IPS DF 6.9 (cell line): ENCODE data around the gene TXN2.
"Not testable (repeated sequence)": the region's sequence is repeated elsewhere in the genome, so short reads cannot be mapped to it uniquely, and the experiment has no call there.

Experiments
- DNase-seq: peaks from one replicate; pipeline ENCODE4 v3.0.0-alpha.2; 2013; ENCODE audit warnings: low read depth, low spot score
- H3K27ac ChIP-seq: one replicate; pipeline ENCODE4 v1.5.1; 2013; ENCODE audit warnings: low read length, control low read depth
- H3K27me3 ChIP-seq: 2 replicates; pipeline ENCODE4 v1.6.1; 2013; ENCODE audit warnings: mild to moderate bottlenecking, low read length; ENCODE audit not compliant: control insufficient read depth, insufficient read depth
- H3K36me3 ChIP-seq: 2 replicates; pipeline ENCODE4 v1.6.1; 2013; ENCODE audit warnings: low read length; ENCODE audit not compliant: control insufficient read depth, insufficient read depth
- H3K4me1 ChIP-seq: 2 replicates; pipeline ENCODE4 v1.6.1; 2013; ENCODE audit warnings: low read length; ENCODE audit not compliant: control insufficient read depth, insufficient read depth
- H3K4me3 ChIP-seq: 2 replicates; pipeline ENCODE4 v1.5.1; 2013; ENCODE audit warnings: mild to moderate bottlenecking, low read length
- H3K9me3 ChIP-seq: 2 replicates; pipeline ENCODE4 v1.6.1; 2013; ENCODE audit warnings: low read length, inconsistent platforms; ENCODE audit not compliant: control insufficient read depth, insufficient read depth
- WGBS: extraction: QIAGEN DNeasy Blood & Tissue Kit; methylation state at CpG from one replicate; pipeline ENCODE4 v1.1.7; 2013; ENCODE audit warnings: mixed read lengths, missing lambda C conversion rate; ENCODE audit not compliant: insufficient read length, insufficient coverage; 5-methylcytosine and 5-hydroxymethylcytosine counted together

The TXN2 gene

DNA sequence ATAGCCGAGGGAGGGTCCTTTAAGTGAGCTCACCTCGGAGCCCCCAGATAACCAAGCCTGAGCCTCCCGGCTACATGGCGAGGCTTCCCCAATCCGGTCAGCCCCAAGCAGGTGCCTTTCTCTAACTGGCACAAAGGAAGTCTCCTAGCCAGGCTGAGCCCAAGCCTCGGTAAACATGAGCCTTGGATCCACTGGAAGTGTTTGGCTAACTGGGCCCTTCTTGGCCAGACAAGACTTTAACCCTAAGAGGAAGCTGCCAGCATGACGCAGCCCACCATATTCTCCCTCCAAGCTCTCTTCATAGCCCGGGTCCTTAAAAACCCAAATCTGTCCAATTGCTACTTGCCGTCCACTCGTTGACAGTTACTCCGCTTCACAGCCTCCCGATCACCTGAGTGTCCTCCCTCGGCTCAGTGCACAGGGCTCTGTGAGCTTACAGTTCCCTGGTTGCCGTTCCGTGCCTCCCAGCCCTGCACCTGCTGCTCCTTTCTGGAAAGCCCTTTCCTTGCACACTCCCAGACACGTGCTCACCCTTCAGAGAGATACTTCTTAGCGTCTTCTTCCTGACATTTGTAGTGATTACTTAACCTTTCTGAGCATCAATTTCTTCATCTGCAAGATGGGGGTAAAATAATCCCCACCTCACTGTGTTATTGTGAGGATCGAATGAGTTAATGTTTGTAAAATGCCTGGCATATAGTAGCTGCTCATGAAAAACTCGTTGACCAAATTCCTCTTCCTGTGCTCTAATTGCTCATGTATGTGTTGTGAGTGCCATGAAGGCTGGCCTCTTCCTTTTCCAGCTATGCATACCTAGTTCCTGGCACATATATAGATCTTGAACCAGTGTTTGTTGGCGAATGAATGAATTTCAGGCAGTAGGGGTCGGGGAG is 25.6 kb downstream of the TXN2 start:
- no CpG with 5 or more reads among the region's 21 CpGs for WGBS
- no peak overlapping the region for H3K27ac ChIP-seq
- DNase-seq = no peak
- H3K4me3 ChIP-seq = no peak overlapping the region; the same call in 1 of the 2 replicates
- no peaks in the 10 kb centered on the region for H3K9me3 ChIP-seq
- peaks cover 9% of the 10 kb centered on the region for H3K4me1 ChIP-seq
- H3K27me3 ChIP-seq = no peaks in the 10 kb centered on the region
- H3K36me3 ChIP-seq = no peaks in the 10 kb centered on the region

DNA sequence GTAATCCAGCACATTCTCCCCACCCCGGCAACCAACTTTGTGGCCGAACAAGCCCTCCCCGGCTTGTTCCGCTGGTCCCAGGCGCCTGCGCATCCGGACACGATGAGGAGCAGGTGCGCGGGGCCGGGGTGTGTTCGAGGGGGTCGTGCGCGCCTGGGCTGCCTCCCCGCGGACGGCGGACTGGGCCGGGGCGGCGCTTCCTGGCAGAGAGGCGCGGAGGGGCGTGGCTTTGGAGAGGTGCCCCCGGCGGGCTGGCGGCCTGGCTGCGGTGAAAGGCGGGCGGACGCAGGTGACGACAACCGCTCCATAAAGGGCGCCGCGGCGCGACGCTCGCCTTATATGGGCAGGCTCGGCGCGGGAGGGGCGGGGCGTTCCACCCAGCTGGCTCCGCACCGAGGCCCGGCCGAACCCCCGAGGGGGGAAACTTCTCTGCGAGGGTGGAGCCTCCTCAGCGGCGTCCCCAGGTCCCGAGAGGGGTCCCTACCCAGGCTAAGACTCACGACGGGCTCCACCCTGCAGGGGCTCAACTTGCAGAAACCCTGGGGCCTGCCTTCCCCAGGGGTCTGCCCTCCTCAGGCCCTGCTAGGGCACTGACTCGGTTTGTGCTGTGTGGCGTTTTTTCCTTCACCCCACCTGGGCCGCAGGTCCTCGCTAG is 26.4 kb downstream of the TXN2 start:
- Histone ChIP-seq H3K4me3 (peak overlapping the region; percentile 28; the same call in 1 of the 2 replicates), H3K27ac (no peak overlapping the region), H3K4me1 (peaks cover 9% of the 10 kb centered on the region), H3K9me3 (no peaks in the 10 kb centered on the region), H3K27me3 (no peaks in the 10 kb centered on the region), H3K36me3 (no peaks in the 10 kb centered on the region)
- WGBS = no CpG with 5 or more reads among the region's 61 CpGs
- DNase-seq = peak; percentile 85

DNA sequence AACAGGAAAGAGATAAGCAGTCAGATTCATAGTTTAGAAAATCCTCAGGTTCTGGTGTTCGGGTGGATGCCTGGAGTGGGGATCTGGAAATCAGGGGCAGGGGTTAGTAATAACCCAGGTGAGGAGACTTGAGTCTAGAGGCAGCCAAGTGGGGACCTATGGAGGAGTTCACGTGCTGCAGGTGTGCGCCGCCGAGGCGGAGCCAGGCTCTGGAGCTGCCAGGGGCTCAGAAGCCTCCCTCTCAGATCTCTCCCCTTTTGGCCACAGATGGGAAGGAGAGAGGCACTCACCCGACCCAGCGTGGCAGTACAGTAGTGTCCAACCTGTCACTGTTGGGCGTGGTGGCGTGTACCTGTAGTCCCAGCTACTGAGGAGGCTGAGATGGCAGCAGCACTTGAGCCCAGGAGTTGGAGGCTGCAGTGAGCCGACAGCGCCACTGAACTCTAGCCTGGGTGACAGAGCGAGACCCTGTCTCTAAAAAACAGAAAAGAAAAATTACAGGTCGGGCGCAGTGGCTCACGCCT is 27.5 kb downstream of the TXN2 start:
- Histone ChIP-seq H3K9me3 (no peaks in the 10 kb centered on the region), H3K27ac (no peak overlapping the region), H3K4me3 (no peak overlapping the region), H3K27me3 (no peaks in the 10 kb centered on the region), H3K36me3 (no peaks in the 10 kb centered on the region), H3K4me1 (peaks cover 6% of the 10 kb centered on the region)
- no CpG with 5 or more reads among the region's 16 CpGs for WGBS
- no peak for DNase-seq

DNA sequence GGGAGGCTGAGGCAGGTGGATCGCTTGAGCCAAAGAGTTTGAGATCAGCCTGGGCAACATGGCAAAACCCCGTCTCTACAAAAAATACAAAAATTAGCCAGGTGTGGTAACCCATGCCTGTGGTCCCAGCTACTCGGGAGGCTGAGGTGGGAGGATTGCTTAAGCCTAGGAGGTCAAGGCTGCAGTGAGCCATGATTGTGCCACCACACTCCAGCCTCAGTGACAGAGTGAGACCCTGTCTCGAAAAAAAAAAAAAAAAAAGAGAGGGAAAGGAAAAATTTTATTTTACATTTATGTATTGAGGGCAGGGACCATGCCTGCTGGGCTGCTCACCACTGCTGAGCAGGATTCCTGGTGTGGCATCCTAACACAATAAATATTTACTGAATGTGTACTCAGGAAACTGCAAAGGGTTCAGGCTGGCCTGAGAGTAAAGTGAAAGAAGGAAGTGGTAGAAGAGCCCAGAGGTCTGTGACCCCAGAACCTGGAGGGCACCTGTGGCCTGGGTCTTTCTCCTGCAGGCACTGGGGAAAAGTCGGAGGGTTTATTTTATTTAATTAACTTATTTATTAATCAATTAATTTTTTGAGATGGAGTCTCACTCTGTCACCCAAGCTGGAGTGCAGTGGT is 28.3 kb downstream of the TXN2 start:
- H3K27me3 ChIP-seq, H3K4me3 ChIP-seq, H3K36me3 ChIP-seq, H3K27ac ChIP-seq, H3K9me3 ChIP-seq, H3K4me1 ChIP-seq, DNase-seq: not testable (repeated sequence)
- WGBS = no CpG with 5 or more reads among the region's 5 CpGs

DNA sequence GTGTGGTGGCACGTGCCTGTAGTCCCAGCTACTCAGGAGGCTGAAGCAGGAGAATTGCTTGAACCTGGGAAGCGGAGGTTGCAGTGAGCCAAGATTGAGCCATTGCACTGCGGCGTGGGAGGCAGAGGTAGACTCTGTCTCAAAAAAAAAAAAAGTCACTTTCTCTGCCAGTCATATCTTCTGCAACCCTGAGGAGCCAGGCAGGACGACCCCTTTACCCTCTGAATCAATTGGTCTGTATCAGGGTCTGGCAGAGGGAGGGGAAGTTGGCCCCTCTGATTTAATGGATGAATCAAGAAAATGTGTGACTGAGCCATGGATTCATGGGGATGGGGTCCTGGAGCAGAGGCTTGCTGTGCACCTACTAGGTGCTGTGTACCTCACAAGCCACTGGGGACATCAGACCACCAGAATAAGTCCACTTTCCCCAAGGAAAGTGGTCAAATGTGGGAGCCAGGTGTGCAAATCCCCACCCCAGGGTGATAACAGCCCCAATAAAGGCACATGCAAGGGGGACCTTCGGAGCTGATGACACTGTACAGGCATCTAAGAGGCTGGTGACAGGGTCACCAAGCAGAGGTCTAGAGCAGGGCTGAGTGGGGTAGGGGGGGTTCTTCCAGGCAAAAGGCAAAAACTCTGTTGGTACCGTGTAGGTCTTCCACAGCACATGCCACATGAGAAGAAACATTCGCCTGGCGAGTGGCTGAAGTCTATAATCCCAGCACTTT is 29.0 kb downstream of the TXN2 start:
- Histone ChIP-seq H3K36me3 (no peaks in the 10 kb centered on the region), H3K4me1 (0 out of 2 replicates have a peak, but pooled peaks cover 1% of the 10 kb centered on the region), H3K4me3 (no peak overlapping the region), H3K27ac (no peak overlapping the region), H3K27me3 (no peaks in the 10 kb centered on the region), H3K9me3 (no peaks in the 10 kb centered on the region)
- no CpG with 5 or more reads among the region's 9 CpGs for WGBS
- no peak for DNase-seq

DNA sequence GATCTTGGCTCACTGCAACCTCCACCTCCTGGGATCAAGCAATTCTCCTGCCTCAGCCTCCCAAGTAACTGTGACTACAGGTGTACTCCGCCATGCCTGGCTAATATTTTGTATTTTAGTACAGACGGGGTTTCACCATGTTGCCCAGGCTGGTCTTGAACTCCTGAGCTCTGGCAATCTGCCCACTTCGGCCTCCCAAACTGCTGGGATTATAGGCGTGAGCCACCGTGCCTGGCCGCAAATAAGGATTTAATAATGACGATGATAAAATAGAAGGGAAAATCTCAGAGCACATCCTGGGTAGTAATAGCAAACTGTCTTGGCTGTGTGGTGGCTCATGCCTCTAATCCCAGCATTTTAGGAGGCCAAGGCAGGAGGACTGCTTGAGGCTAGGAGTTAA is 30.5 kb downstream of the TXN2 start:
- not testable (repeated sequence) for DNase-seq, H3K4me1 ChIP-seq, H3K27ac ChIP-seq, H3K36me3 ChIP-seq, H3K4me3 ChIP-seq, H3K27me3 ChIP-seq, H3K9me3 ChIP-seq
- WGBS = no CpG with 5 or more reads among the region's 7 CpGs

DNA sequence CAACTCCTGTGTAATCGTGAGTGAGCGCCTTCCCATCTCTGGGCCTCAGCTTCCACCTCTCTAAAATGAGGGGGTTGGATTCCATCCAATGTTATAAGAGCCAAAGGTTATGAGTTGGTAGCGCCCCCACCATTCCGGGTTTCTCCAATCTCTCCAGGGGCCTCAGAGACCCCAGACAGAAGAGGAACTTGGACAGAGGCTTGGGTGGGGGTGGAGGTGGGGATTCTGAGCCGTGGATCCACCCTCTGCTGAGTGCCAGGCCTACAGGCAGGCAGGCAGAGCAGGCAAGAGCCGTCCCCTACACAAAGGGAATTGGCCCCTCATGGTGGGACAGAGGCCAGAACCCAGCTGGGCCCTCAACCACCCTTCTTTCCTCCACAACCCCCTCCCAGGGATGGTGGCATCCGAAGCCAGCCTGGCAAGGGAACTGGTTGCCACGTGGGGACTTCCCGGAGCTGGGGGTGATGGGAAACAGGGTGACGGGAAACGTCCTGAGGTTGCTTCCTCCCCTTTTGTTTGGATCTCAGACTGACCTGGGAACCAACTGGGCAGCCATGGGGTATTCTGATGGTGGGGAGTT is 31.8 kb downstream of the TXN2 start:
- H3K27ac ChIP-seq = no peak overlapping the region
- WGBS = no CpG with 5 or more reads among the region's 11 CpGs

DNA sequence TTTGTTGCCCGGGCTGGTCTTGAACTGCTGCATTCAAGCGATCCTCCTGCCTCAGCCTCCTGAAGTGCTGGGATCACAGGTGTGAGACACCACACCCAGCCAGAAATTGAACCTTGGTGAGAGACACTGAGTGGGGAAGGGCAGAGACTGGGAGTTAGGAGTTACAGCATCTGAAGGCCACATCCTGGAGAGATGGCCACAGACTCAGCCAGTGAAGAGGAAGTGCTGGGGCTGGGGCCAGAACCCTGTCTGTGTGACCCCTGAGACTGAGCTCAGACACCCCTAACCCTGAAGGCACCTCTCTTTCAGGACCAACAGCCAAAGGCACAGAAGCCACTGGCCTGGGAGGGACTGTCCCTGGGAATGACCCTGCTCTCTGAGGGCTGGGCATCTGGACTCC is 33.8 kb downstream of the TXN2 start:
- WGBS = no CpG with 5 or more reads among the region's 2 CpGs
- H3K36me3 ChIP-seq = no peaks in the 10 kb centered on the region
- no peak for DNase-seq
- H3K27me3 ChIP-seq = no peaks in the 10 kb centered on the region
- no peaks in the 10 kb centered on the region for H3K4me1 ChIP-seq
- no peak overlapping the region for H3K4me3 ChIP-seq
- no peaks in the 10 kb centered on the region for H3K9me3 ChIP-seq
- no peak overlapping the region for H3K27ac ChIP-seq

More for the DNA sequence above, 31.8 kb downstream of the TXN2 start:
- DNase-seq = no peak
- H3K9me3 ChIP-seq = no peaks in the 10 kb centered on the region
- H3K36me3 ChIP-seq = no peaks in the 10 kb centered on the region
- H3K4me1 ChIP-seq = no peaks in the 10 kb centered on the region
- no peaks in the 10 kb centered on the region for H3K27me3 ChIP-seq
- H3K4me3 ChIP-seq = no peak overlapping the region

DNA sequence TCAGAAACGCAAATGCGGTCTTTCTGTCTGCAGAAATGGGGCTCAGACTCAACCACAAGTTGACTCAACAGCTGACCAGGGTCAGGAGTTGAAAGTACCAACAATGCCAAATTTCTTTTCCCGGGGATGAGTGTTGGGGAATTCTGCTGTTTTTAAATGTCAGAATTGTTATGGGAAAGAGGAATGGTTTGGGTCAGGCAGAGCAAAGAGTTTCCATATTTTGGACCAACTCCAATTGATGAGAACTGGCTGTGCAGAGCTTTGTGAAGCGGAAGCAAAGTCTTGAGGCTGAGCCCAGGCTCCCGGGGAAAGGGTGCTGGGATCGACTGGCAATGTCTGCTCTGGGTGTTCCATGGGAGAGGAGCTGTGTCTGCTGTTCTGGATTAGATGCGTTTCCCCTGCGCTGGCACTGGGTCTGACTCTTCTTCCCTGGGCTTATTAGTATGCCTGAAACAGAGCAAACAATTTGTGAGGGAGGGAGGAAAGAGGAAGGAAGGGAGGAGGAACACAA is 36.2 kb downstream of the TXN2 start:
- no peaks in the 10 kb centered on the region for H3K27me3 ChIP-seq
- no CpG with 5 or more reads among the region's 8 CpGs for WGBS
- H3K36me3 ChIP-seq = no peaks in the 10 kb centered on the region
- no peak for DNase-seq
- no peak overlapping the region for H3K4me3 ChIP-seq
- no peaks in the 10 kb centered on the region for H3K9me3 ChIP-seq
- H3K4me1 ChIP-seq = no peaks in the 10 kb centered on the region; the same call in 1 of the 2 replicates
- H3K27ac ChIP-seq = no peak overlapping the region
